Omental fat pad (tissue), 4 donors: ENCODE results near the gene CELA1. TPM values are rescaled to one million over a fixed set of nuclear protein-coding genes. Genes with fewer than 3 reads are reported as not detected.

ENCODE experiments used
- ATAC-seq: fragments of 150-250 bp; one replicate; pipeline ENCODE4 v1.9.1; 2016; ENCODE audit warnings: mild to moderate bottlenecking, moderate library complexity; ENCODE audit not compliant: low FRiP score
- DNase-seq: peaks from one replicate; pipeline ENCODE4 v3.0.0-alpha.2; 2019; ENCODE audit warnings: low spot score
- CTCF ChIP-seq, 3 donors: fragments of 450-650 bp; IDR thresholded peaks; one replicate each; pipeline ENCODE4 v1.5.1; 2016 to 2017; ENCODE audit warnings: antibody characterized with exemption in 3 of 3, mild to moderate bottlenecking in 3 of 3, moderate library complexity in 2 of 3
- total RNA-seq, 4 donors: library from RNA; depleted of rRNA; stranded (reverse); fragments of >200 nt; gene quantifications; one replicate each; pipeline ENCODE4 v1.1.0, GENCODE V29; 2016

CELA1 gene
- total RNA-seq, 4 donors from 2014 or later = not detected

DNA sequence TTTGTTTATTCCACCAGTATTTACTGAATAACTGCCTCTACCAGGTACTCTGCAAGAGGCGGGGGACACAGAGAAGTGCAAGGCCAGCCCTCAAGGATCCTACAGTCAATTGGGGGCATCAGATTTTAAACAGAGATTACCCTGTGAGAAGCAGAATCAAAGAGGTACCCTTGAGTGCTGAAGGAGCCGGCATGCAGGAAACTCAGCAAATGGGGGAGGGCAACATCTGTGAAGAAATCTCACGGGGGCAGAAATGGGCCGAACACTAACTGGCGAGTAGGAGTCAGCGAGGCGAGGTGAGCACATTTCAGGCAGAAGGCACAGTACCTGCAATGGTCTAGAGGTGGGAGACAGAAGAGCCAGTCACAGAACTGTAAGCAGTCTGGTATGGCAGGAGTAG lies 35.7 kb upstream of the CELA1 start:
- no peak for TF ChIP-seq CTCF (IDR thresholded peaks at IDR 0.05)
- ATAC-seq (no peak), DNase-seq (no peak)

DNA sequence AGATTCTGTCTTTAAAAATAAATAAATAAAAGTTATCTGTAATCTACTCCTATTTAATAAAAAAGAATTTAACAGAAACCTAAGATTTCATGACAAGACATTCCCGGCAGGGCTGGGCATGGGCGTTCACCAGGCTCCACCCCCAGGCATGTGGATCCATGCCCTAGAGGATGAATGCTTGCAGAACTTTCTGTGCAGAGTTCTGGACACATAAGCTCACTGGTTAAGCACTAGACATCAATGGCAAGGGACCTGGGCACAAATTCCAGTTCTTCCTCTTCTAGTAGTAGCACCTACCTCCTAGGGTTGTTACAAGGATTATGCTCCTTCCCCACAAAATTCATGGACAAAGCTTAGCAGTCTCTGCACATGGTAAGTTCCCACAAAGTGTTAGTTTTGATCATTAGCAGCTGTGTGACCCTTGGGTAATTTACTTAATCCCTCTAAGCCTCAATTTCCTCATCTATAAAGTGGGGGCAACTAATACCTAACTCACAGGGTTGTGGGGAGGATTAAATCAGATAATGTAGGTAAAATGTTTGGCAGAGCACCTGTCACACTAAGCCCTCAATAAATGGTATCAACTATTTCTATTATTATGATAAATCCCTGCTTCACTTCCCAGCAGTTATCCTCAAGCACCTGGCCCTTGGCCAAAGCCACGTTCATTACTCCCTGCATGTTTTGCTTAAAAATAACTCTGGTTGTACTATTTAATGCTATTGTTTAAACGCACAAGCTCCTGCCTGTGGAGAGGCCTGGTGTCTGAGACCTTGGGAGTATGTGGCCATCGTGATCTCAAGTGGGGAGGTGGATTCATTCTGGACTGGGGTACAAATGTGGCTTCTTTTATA lies 35.0 kb upstream of the CELA1 start:
- DNase-seq (no peak), ATAC-seq (no peak)
- no peak for TF ChIP-seq CTCF (IDR thresholded peaks at IDR 0.05)

DNA sequence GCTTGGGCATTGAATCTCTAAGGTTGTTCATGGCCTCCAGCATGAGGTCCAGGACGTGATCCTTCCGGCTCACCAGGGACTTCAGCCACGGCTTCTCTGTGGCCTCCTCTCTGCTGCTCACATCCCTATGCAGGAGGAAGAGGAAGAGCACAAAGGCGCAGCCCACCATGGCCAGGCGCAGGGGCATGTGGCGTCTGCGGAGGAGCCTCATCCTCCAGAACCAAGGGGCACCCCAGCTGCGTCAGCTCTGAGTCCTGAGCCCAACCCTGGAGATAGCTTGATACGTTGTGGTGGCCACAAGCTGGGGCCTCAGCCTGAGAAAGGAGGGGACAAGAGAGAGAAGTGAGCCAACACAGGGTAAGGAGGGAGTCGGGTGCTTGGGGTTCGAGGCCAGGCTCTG lies 33.1 kb upstream of the CELA1 start:
- TF ChIP-seq CTCF (IDR thresholded peaks at IDR 0.05) = no peak
- no peak for DNase-seq
- ATAC-seq = no peak

GRCh38 chr12:51378749-51379148 lies 32.3 kb upstream of the CELA1 start:
- DNase-seq (no peak), ATAC-seq (no peak)
- no peak for TF ChIP-seq CTCF (IDR thresholded peaks at IDR 0.05)

DNA sequence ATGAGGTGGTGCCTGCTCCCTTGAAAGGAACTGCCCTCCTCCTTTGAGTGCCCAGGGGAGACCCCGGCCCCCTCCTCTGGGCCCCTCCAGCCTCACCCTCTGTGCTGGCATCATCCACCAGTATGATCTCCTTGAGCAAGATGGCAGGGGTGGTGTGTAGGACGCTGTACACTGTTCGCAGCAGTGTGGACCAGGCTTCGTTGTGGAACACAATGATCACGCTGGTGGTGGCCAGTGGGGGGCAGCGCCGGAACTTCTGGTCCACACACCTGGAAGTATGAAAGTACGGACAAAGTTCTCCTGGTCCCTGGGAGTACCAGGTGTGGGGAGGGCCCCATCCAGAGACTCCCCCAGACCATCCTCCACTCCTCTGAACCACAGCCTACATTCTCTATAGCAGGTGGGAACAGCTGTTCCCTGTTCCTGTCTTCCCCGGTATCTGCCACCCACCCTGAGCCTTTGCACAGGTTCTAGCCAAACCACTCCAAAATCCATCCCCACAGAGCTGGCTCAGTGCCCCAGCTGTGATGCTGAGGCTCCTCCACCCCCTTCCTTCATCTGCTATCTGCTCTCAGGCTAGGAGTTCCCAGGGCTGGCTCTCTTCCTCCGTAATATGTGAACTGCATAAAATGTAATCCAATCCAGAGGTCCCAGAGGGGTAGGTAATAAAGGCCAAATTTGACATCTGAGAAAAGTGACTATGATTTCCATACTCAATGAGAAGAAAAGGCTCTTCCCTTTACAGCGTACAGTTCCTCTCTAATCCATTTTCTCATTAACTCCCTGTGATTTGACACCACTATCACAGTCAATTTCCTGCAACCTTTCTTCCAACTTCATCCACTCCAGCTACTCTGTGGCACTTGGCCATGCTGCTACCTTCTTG lies 30.9 kb upstream of the CELA1 start:
- TF ChIP-seq CTCF (IDR thresholded peaks at IDR 0.05) = no peak
- no peak for ATAC-seq
- DNase-seq = no peak

DNA sequence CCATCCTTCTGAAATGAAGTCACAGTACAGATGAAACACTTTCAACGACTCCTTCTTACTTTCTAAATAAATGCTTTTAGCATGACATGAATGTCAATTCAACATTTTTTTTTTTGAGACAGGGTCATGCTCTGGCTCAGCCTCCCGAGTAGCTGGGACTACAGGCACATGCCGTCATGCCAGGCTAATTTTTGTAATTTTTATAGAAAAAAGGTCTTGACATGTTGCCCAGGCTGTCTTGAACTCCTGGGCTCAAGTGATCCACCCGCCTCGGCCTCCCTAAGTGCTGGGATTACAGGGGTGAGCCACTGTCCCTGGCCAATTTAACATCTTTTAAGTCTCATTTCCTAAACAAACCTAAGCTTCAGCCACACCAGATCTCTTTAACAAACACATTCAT lies 28.4 kb upstream of the CELA1 start:
- ATAC-seq = no peak

More for the DNA sequence above, 28.4 kb upstream of the CELA1 start:
- DNase-seq = no peak
- TF ChIP-seq CTCF (IDR thresholded peaks at IDR 0.05) = no peak
